GM12878 (cell line): ENCODE measurements around the gene APLP1. TPM values are rescaled to one million over a fixed set of nuclear protein-coding genes. Genes with fewer than 3 reads are reported as not detected.

Experiments used
- ATAC-seq: fragments of 200-7000 bp; cut with Tn5 transposase; 3 replicates; pipeline ENCODE4 v1.9.1; 2020; ENCODE audit warnings: mild to moderate bottlenecking, moderate library complexity
- BruUV-seq: library from RNA; stranded (reverse); fragments of 400-500 nt; replicated peaks from 2 replicates; lab custom pipeline; 2021; lab: Mats Ljungman, UMichigan
- CTCF ChIA-PET: fragments of 300-600 bp; sonication (Branson Sonifier 250); formaldehyde crosslinking; extraction: SDS; loops from one replicate; lab custom pipeline; 2021; ENCODE audit warnings: inconsistent platforms; lab: Yijun Ruan, JAX
- POLR2A ChIA-PET: fragments of 350-600 bp; formaldehyde crosslinking; extraction: SDS; loops from one replicate; lab custom pipeline; 2021; ENCODE audit warnings: inconsistent platforms; lab: Charles Lee
- RAD21 ChIA-PET: fragments of 300-600 bp; sonication (Branson Sonifier 250); formaldehyde crosslinking; loops from one replicate; lab custom pipeline; 2023; ENCODE audit warnings: antibody characterized with exemption; ENCODE audit not compliant: unreplicated experiment; lab: Charles Lee
- SMC1A ChIA-PET: fragments of 300-600 bp; sonication (Branson Sonifier 250); formaldehyde crosslinking; loops from one replicate; lab custom pipeline; 2023; ENCODE audit not compliant: unreplicated experiment, uncharacterized antibody; lab: Charles Lee
- DNase-seq: peaks from one replicate; pipeline ENCODE4 v3.0.0-alpha.2; 2011; ENCODE audit warnings: low read depth, low spot score
- FAIRE-seq: peaks from 3 replicates; lab custom pipeline; 2011; peaks lifted over from hg19 to GRCh38; lab: Jason Lieb, UNC
- H2AFZ ChIP-seq: 2 replicates; pipeline ENCODE4 v1.6.0; 2011; ENCODE audit warnings: low read depth, low read length, control low read depth; ENCODE audit not compliant: control insufficient read depth
- H3K27ac ChIP-seq: 2 replicates; pipeline ENCODE4 v1.5.1; 2011; ENCODE audit warnings: control low read depth; ENCODE audit not compliant: control insufficient read depth, insufficient read depth
- H3K27me3 ChIP-seq, 2 experiments: replicated peaks in 1 of 2; 2 replicates each; pipeline versions ENCODE4 v1.6.0 to v1.6.1; 2011; ENCODE audit warnings: low read length in 1 of 2; ENCODE audit not compliant: control insufficient read depth in 2 of 2, insufficient read depth in 2 of 2
- H3K36me3 ChIP-seq, 2 experiments: 2 replicates each; pipeline ENCODE4 v1.5.1; 2011; ENCODE audit warnings: low read length in 1 of 2; ENCODE audit not compliant: control insufficient read depth in 2 of 2, insufficient read depth in 2 of 2
- H3K4me1 ChIP-seq: 2 replicates; pipeline ENCODE4 v1.6.1; 2011; ENCODE audit warnings: mild to moderate bottlenecking, low read length, moderate library complexity, mixed read lengths; ENCODE audit not compliant: control insufficient read depth, insufficient read depth
- H3K4me2 ChIP-seq: 2 replicates; pipeline ENCODE4 v1.6.0; 2011; ENCODE audit warnings: control low read depth; ENCODE audit not compliant: control insufficient read depth, insufficient read depth
- H3K4me3 ChIP-seq: fragments of 200-600 bp; sonication (generic); 2 replicates; pipeline ENCODE4 v1.5.1; 2016
- H3K79me2 ChIP-seq: 2 replicates; pipeline ENCODE4 v1.6.0; 2011; ENCODE audit warnings: low read length; ENCODE audit not compliant: control insufficient read depth, insufficient read depth
- H3K9ac ChIP-seq: 2 replicates; pipeline ENCODE4 v1.8.0; 2011; ENCODE audit warnings: low read length, control low read depth, mixed read lengths; ENCODE audit not compliant: control insufficient read depth, insufficient read depth
- H3K9me3 ChIP-seq: replicated peaks from 3 replicates; pipeline ENCODE4 v1.5.1; 2011; ENCODE audit warnings: mild to moderate bottlenecking, low read length; ENCODE audit not compliant: control insufficient read depth, insufficient read depth
- H4K20me1 ChIP-seq: 2 replicates; pipeline ENCODE4 v1.6.0; 2011; ENCODE audit not compliant: control insufficient read depth, insufficient read depth
- GATAD2B ChIP-seq: fragments of 450-650 bp; conservative IDR thresholded peaks from 2 replicates; pipeline ENCODE4 v1.6.1; 2017; ENCODE audit warnings: low read depth, mild to moderate bottlenecking, moderate library complexity
- HDAC6 ChIP-seq: fragments of 200-600 bp; sonication (generic); IDR thresholded peaks from one replicate; pipeline ENCODE4 v1.8.0; 2017; ENCODE audit warnings: antibody characterized with exemption; ENCODE audit not compliant: unreplicated experiment
- HSF1 ChIP-seq: fragments of 150-350 bp; IDR thresholded peaks from 2 replicates; pipeline ENCODE4 v1.6.1; 2014; ENCODE audit warnings: mild to moderate bottlenecking, low read depth, low read length
- IKZF2 ChIP-seq, 2 experiments: fragments of 450-650 bp; IDR thresholded peaks; 2 replicates each; pipeline ENCODE4 v1.6.1; 2017; ENCODE audit warnings: mild to moderate bottlenecking in 2 of 2, moderate library complexity in 2 of 2
- MTA2 ChIP-seq: fragments of 450-650 bp; IDR thresholded peaks from 2 replicates; pipeline ENCODE4 v1.6.1; 2016; ENCODE audit warnings: low read depth, mild to moderate bottlenecking, moderate library complexity
- NFYB ChIP-seq: IDR thresholded peaks from 2 replicates; pipeline ENCODE4 v1.6.1; 2011; ENCODE audit warnings: low read depth, mild to moderate bottlenecking, low read length, improper control_type of control experiment, moderate library complexity; ENCODE audit not compliant: insufficient read depth
- PRDM15 ChIP-seq: fragments of 450-650 bp; formaldehyde crosslinking; IDR thresholded peaks from 2 replicates; pipeline ENCODE4 v1.4.0; 2020; ENCODE audit warnings: mild to moderate bottlenecking, moderate library complexity
- RAD51 ChIP-seq: fragments of 450-650 bp; IDR thresholded peaks from 2 replicates; pipeline ENCODE4 v1.6.1; 2016; ENCODE audit warnings: moderate library complexity, mild to moderate bottlenecking, inconsistent platforms
- RELA ChIP-seq: fragments of 450-650 bp; IDR thresholded peaks from 2 replicates; pipeline ENCODE4 v1.8.0; 2014; ENCODE audit warnings: borderline replicate concordance; ENCODE audit not compliant: partially characterized antibody
- STAT1 ChIP-seq: fragments of 450-650 bp; conservative IDR thresholded peaks from 2 replicates; pipeline ENCODE4 v1.6.1; 2014; ENCODE audit warnings: antibody characterized with exemption, mild to moderate bottlenecking
- STAT3 ChIP-seq: IDR thresholded peaks from 2 replicates; pipeline ENCODE4 v1.6.1; 2011; ENCODE audit warnings: low read depth, low read length, improper control_type of control experiment
- TCF7 ChIP-seq: IDR thresholded peaks from 2 replicates; pipeline ENCODE4 v1.6.1; 2014; ENCODE audit warnings: antibody characterized with exemption, borderline replicate concordance
- WGBS: methylation state at CpG from one replicate; pipeline ENCODE4 v1.1.6; 2016; ENCODE audit warnings: low lambda C conversion rate; ENCODE audit not compliant: insufficient replicate concordance, insufficient coverage; ENCODE audit errors: missing lambda C conversion rate; 5-methylcytosine and 5-hydroxymethylcytosine counted together
- in situ Hi-C: fragments of 300-500 bp; cut with MboI; formaldehyde crosslinking; loops from 9 replicates; pipeline ENCODE4 v1.14.3; 2018; ENCODE audit warnings: mixed read lengths
- intact Hi-C: fragments of 100-400 bp; cut with micrococcal nuclease; formaldehyde crosslinking; loops from one replicate; pipeline ENCODE4 v1.14.2; 2022; ENCODE audit not compliant: unreplicated experiment
- polyA plus RNA-seq, 11 experiments: library from polyadenylated mRNA; depleted of rRNA in 4 of 11; unstranded in 6 of 11; stranded (reverse) in 5 of 11; fragments of >200 nt; fragmentation: Nextera tagmentation in 4 of 11; fragmentation: Illumina TruSeq in 1 of 11; extraction: Ambion mirVana in 4 of 11; extraction: Trizol in 1 of 11; gene quantifications; 1 replicate in 1 of 11; 2 replicates in 10 of 11; pipeline versions ENCODE4 v1.2.1 to v1.2.3, GENCODE V29; 2011 to 2016; ENCODE audit warnings: inconsistent platforms in 2 of 11, missing spikeins in 2 of 11, low read depth in 1 of 11
- total RNA-seq, 4 experiments: library from RNA; depleted of rRNA in 3 of 4; stranded (reverse); fragments of >200 nt in 3 of 4; fragmentation: Illumina TruSeq in 1 of 4; extraction: Trizol in 1 of 4; gene quantifications; 2 replicates each; pipeline versions ENCODE4 v1.2.1 to v1.2.3, GENCODE V29; 2013 to 2021

APLP1 gene
- total and polyA plus RNA-seq, 10 of the 15 experiments (the other 5 are each of a cell fraction or from before 2014, with no cell fraction given), result 0.07 to 2.2 (median 0.91) TPM; not detected in 1

GRCh38 chr19:35901854-35902661 is 33.7 kb downstream of the APLP1 start, which contains the start of gene HCST (continued):
- TF ChIP-seq HSF1 (no peak), HDAC6 (no peak), RELA (no peak), NFYB (no peak), TCF7 (no peak), IKZF2 (IDR thresholded peaks at IDR 0.05) (peak in 1 of 2 experiments; percentile 55; a peak in 1 of 4 replicates), GATAD2B (no peak)

GRCh38 chr19:35902870-35903475 is 34.6 kb downstream of the APLP1 start:
- no peak for DNase-seq
- peak overlapping the region; percentile 82 for H3K9ac ChIP-seq
- in situ Hi-C loops, result loop anchor here (10.0 kb wide), 1 partner anchor 568 kb away; no protein-coding TSS in a partner anchor
- no peak for FAIRE-seq
- no peaks in the 10 kb centered on the region for H3K36me3 ChIP-seq
- peak overlapping the region; percentile 96 for H3K4me3 ChIP-seq
- H3K4me1 ChIP-seq, result peaks cover 34% of the 10 kb centered on the region
- SMC1A ChIA-PET, result interaction anchor here (0.7 to 2.2 kb wide), 6 partner anchors 9 to 201 kb away, joined by 3 to 8 read pairs (median 4); no protein-coding TSS in a partner anchor
- peaks cover 28% of the 10 kb centered on the region for H3K79me2 ChIP-seq
- peak overlapping the region; percentile 96 for H3K27ac ChIP-seq
- no peaks in the 10 kb centered on the region for H3K9me3 ChIP-seq
- BruUV-seq, result no TSS peak
- no peak for ATAC-seq
- intact Hi-C loops, result loop anchor here (5.0 kb wide), 1 partner anchor 191 kb away; no protein-coding TSS in a partner anchor
- H2AFZ ChIP-seq, result no peak overlapping the region
- 48% methylated on average over 10 of the region's 10 CpGs for WGBS
- no peaks in the 10 kb centered on the region for H3K27me3 ChIP-seq
- no peak for TF ChIP-seq PRDM15
- TF ChIP-seq MTA2, result no peak
- TF ChIP-seq STAT3, result no peak
- no peak for TF ChIP-seq STAT1
- no peak for TF ChIP-seq RAD51
- H3K4me2 ChIP-seq, result peak overlapping the region; percentile 98
- RAD21 ChIA-PET, result interaction anchor here (0.9 to 4.9 kb wide), 3 partner anchors 21 to 191 kb away, joined by 4 to 37 read pairs (median 4); no protein-coding TSS in a partner anchor
- H4K20me1 ChIP-seq, result no peaks in the 10 kb centered on the region
- POLR2A ChIA-PET, result interaction anchor here (0.5 to 2.4 kb wide), 7 partner anchors 10 to 208 kb away, joined by 3 to 22 read pairs (median 4); partner anchors contain the start of gene LIN37
- CTCF ChIA-PET, result interaction anchor here (3.1 kb wide), 1 partner anchor 27 kb away, joined by 13 read pairs; no protein-coding TSS in a partner anchor
